Neural cell (in vitro differentiated cells): ENCODE results near the gene APOH. TPM values are rescaled to one million over a fixed set of nuclear protein-coding genes. Genes with fewer than 3 reads are reported as not detected.

Source experiments
- H2AFZ ChIP-seq: fragments of 200-600, 300-800 bp; sonication (generic), shearing (Covaris generic); 2 replicates; pipeline ENCODE4 v1.6.0; 2014; ENCODE audit warnings: low read depth, mild to moderate bottlenecking, antibody characterized with exemption, low read length, moderate library complexity
- H3F3A ChIP-seq: fragments of 200-600 bp; shearing (Covaris generic); 2 replicates; pipeline ENCODE4 v1.6.1; 2016; ENCODE audit warnings: mild to moderate bottlenecking, moderate library complexity, mixed read lengths, antibody characterized with exemption, low read length; ENCODE audit not compliant: insufficient read depth, poor library complexity, severe bottlenecking
- H3K27ac ChIP-seq: fragments of 200-600, 300-800 bp; sonication (generic), shearing (Covaris generic); 2 replicates; pipeline ENCODE4 v1.5.1; 2014; ENCODE audit warnings: mild to moderate bottlenecking, low read length, moderate library complexity
- H3K27me3 ChIP-seq: fragments of 300-800, 200-600 bp; sonication (generic), shearing (Covaris generic); 2 replicates; pipeline ENCODE4 v1.6.0; 2014; ENCODE audit warnings: mild to moderate bottlenecking, low read depth, low read length, moderate library complexity; ENCODE audit not compliant: insufficient read depth
- H3K36me3 ChIP-seq: fragments of 300-800, 200-600 bp; sonication (generic), shearing (Covaris generic); 2 replicates; pipeline ENCODE4 v1.5.1; 2014; ENCODE audit warnings: mild to moderate bottlenecking, antibody characterized with exemption, low read length, moderate library complexity; ENCODE audit not compliant: insufficient read depth
- H3K4me2 ChIP-seq: fragments of 300-800, 200-600 bp; sonication (generic), shearing (Covaris generic); 2 replicates; pipeline ENCODE4 v1.6.0; 2014; ENCODE audit warnings: mild to moderate bottlenecking, low read length
- H3K4me3 ChIP-seq: fragments of 300-800, 200-600 bp; sonication (generic), shearing (Covaris generic); 2 replicates; pipeline ENCODE4 v1.5.1; 2014; ENCODE audit warnings: mild to moderate bottlenecking, low read length, moderate library complexity
- H3K79me2 ChIP-seq: fragments of 200-600 bp; shearing (Covaris generic); replicated peaks from 2 replicates; pipeline ENCODE4 v1.6.0; 2014; ENCODE audit warnings: mild to moderate bottlenecking, low read length, moderate library complexity; ENCODE audit not compliant: insufficient read depth
- H3K9ac ChIP-seq: fragments of 300-800, 200-600 bp; sonication (generic), shearing (Covaris generic); 2 replicates; pipeline ENCODE4 v1.6.1; 2016; ENCODE audit warnings: mild to moderate bottlenecking, low read length, mixed read lengths
- H3K9me2 ChIP-seq: fragments of 200-600 bp; shearing (Covaris generic); 2 replicates; pipeline ENCODE4 v1.6.1; 2016; ENCODE audit warnings: mild to moderate bottlenecking, low read length, mixed read lengths; ENCODE audit not compliant: insufficient read depth
- H3K9me3 ChIP-seq: fragments of 200-600, 300-800 bp; sonication (generic), shearing (Covaris generic); 2 replicates; pipeline ENCODE4 v1.6.1; 2016; ENCODE audit warnings: mild to moderate bottlenecking, mixed run types, low read length, moderate library complexity, mixed read lengths
- H4K20me1 ChIP-seq: fragments of 200-600 bp; shearing (Covaris generic); 2 replicates; pipeline ENCODE4 v1.6.1; 2016; ENCODE audit warnings: mild to moderate bottlenecking, mixed run types; ENCODE audit not compliant: insufficient read depth
- CTCF ChIP-seq: fragments of 450-650 bp; IDR thresholded peaks from 2 replicates; pipeline ENCODE4 v1.5.1; 2014; ENCODE audit warnings: antibody characterized with exemption, mild to moderate bottlenecking, moderate library complexity; ENCODE audit not compliant: poor library complexity, severe bottlenecking
- EP300 ChIP-seq: fragments of 450-650 bp; conservative IDR thresholded peaks from 2 replicates; pipeline ENCODE4 v1.6.1; 2014; ENCODE audit warnings: antibody characterized with exemption, mild to moderate bottlenecking, moderate library complexity; ENCODE audit not compliant: poor library complexity, severe bottlenecking
- EZH2 ChIP-seq: fragments of 200-600, 300-800 bp; shearing (Covaris generic), sonication (generic); IDR thresholded peaks from 2 replicates; pipeline ENCODE4 v1.6.1; 2014; ENCODE audit warnings: antibody characterized with exemption, low read length, borderline replicate concordance, mild to moderate bottlenecking; ENCODE audit not compliant: insufficient read depth, poor library complexity, severe bottlenecking
- MXI1 ChIP-seq: fragments of 450-650 bp; conservative IDR thresholded peaks from 2 replicates; pipeline ENCODE4 v1.6.1; 2014; ENCODE audit warnings: antibody characterized with exemption, mild to moderate bottlenecking; ENCODE audit not compliant: poor library complexity, severe bottlenecking
- POLR2AphosphoS5 ChIP-seq: IDR thresholded peaks from 2 replicates; pipeline ENCODE4 v1.6.1; 2012
- RAD21 ChIP-seq: fragments of 450-650 bp; conservative IDR thresholded peaks from 2 replicates; pipeline ENCODE4 v1.6.1; 2014; ENCODE audit warnings: antibody characterized with exemption, mild to moderate bottlenecking, moderate library complexity
- SMC3 ChIP-seq: fragments of 450-650 bp; conservative IDR thresholded peaks from 2 replicates; pipeline ENCODE4 v1.6.1; 2014; ENCODE audit warnings: antibody characterized with exemption, mild to moderate bottlenecking, moderate library complexity; ENCODE audit not compliant: poor library complexity
- TAF1 ChIP-seq: IDR thresholded peaks from 2 replicates; pipeline ENCODE4 v1.6.1; 2012; ENCODE audit warnings: low read depth
- polyA plus RNA-seq: library from polyadenylated mRNA; depleted of rRNA; stranded (reverse); fragments of >200 nt; gene quantifications from 2 replicates; pipeline ENCODE4 v1.2.3, GENCODE V29; 2014
- small RNA-seq, 3 experiments: library from RNA; depleted of rRNA; stranded (forward); fragments of <200 nt; gene quantifications; one replicate each; pipeline ENCODE3, GENCODE V24; 2012
- TF ChIP-seq, protein P1 (sequence below): IDR thresholded peaks from 2 replicates; pipeline ENCODE4 v1.6.1; 2012; ENCODE audit warnings: borderline replicate concordance

APOH gene
- polyA plus RNA-seq, 1 donor from 2014 or later: not detected

DNA sequence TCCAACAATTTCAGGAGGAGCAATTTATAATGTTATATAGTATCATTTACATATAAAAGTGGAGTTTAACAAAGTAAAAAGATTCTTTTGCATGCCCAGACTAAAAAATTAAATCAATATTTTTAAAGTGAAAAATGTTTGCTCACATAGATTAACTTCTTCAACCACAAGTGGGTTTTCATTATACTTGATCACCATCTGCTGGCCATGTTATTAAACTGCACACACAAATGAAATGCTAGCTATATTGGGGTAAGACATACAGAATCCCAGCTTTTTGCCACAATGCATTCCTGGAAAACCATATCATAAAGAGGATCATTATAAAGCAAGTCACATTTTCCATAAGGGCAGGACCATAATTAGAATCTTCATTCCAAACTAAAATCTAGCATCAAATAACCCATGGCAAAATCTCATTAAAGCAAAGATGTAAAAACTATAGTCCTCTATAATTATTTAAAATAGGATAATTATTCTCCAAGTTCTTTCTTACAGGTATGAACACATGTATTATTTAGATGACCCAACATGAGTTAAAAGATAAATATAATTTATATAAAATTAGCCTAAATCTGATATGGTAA, 63.6 kb downstream of the APOH start:
- Histone ChIP-seq H3K79me2 (no peaks in the 10 kb centered on the region), H4K20me1 (no peaks in the 10 kb centered on the region), H3F3A (no peaks in the 10 kb centered on the region), H2AFZ (no peak overlapping the region), H3K4me2 (no peak overlapping the region), H3K36me3 (no peaks in the 10 kb centered on the region), H3K4me3 (no peak overlapping the region), H3K27me3 (no peaks in the 10 kb centered on the region), H3K9me3 (no peaks in the 10 kb centered on the region), H3K9me2 (no peaks in the 10 kb centered on the region), H3K27ac (no peak overlapping the region), H3K9ac (no peak overlapping the region)
- peak; percentile 97 for TF ChIP-seq SMC3
- no peak for TF ChIP-seq POLR2AphosphoS5
- TF ChIP-seq TAF1: no peak
- TF ChIP-seq, protein P1, sequence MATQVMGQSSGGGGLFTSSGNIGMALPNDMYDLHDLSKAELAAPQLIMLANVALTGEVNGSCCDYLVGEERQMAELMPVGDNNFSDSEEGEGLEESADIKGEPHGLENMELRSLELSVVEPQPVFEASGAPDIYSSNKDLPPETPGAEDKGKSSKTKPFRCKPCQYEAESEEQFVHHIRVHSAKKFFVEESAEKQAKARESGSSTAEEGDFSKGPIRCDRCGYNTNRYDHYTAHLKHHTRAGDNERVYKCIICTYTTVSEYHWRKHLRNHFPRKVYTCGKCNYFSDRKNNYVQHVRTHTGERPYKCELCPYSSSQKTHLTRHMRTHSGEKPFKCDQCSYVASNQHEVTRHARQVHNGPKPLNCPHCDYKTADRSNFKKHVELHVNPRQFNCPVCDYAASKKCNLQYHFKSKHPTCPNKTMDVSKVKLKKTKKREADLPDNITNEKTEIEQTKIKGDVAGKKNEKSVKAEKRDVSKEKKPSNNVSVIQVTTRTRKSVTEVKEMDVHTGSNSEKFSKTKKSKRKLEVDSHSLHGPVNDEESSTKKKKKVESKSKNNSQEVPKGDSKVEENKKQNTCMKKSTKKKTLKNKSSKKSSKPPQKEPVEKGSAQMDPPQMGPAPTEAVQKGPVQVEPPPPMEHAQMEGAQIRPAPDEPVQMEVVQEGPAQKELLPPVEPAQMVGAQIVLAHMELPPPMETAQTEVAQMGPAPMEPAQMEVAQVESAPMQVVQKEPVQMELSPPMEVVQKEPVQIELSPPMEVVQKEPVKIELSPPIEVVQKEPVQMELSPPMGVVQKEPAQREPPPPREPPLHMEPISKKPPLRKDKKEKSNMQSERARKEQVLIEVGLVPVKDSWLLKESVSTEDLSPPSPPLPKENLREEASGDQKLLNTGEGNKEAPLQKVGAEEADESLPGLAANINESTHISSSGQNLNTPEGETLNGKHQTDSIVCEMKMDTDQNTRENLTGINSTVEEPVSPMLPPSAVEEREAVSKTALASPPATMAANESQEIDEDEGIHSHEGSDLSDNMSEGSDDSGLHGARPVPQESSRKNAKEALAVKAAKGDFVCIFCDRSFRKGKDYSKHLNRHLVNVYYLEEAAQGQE: no peak
- peak; percentile 96 for TF ChIP-seq RAD21
- TF ChIP-seq MXI1: no peak
- TF ChIP-seq EP300: no peak
- no peak for TF ChIP-seq EZH2
- TF ChIP-seq CTCF: peak; percentile 88

Small RNA genes lying within 50 kb of the gene (small RNA-seq; reads per million reads assigned to genes)
- 0.10 to 1.6 (median 0.23) reads per million in 3 experiments for gene RNA5SP444

Other genes with a start within 250 kb of the APOH start
- gene CEP112, start 37.3 kb downstream of the APOH start, polyA plus RNA-seq: 4.2 and 6.0 TPM in 2 replicates
- 5.8 and 5.9 TPM in 2 replicates for gene PRKCA, start 73.2 kb upstream of the APOH start, polyA plus RNA-seq